ENCODE measurements around the gene KIAA0232.
"Not testable (repeated sequence)": the region's sequence is repeated elsewhere in the genome, so short reads cannot be mapped to it uniquely, and the experiment has no call there.

DNA sequence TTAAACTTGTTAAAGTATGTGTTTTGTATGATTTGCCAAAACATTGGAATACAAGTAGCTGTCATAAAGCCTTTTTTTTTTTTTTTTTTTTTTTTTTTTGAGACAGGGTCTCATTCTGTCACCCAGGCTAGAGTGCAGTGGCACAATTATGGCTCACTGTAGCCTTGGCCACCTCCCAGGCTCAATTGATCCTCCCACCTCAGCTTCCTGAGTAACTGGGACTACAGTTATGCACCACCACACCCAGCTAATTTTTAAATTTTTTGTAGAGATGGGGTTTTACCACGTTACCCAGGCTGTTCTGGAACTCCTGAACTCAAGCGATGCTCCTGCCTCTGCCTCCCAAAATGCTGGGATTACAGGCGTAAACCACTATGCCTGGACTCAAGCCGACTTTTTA lies 8.7 kb downstream of the KIAA0232 start:
- TF ChIP-seq, protein P1, sequence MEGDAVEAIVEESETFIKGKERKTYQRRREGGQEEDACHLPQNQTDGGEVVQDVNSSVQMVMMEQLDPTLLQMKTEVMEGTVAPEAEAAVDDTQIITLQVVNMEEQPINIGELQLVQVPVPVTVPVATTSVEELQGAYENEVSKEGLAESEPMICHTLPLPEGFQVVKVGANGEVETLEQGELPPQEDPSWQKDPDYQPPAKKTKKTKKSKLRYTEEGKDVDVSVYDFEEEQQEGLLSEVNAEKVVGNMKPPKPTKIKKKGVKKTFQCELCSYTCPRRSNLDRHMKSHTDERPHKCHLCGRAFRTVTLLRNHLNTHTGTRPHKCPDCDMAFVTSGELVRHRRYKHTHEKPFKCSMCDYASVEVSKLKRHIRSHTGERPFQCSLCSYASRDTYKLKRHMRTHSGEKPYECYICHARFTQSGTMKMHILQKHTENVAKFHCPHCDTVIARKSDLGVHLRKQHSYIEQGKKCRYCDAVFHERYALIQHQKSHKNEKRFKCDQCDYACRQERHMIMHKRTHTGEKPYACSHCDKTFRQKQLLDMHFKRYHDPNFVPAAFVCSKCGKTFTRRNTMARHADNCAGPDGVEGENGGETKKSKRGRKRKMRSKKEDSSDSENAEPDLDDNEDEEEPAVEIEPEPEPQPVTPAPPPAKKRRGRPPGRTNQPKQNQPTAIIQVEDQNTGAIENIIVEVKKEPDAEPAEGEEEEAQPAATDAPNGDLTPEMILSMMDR (IDR thresholded peaks at IDR 0.05 in 8 of 11, conservative IDR thresholded peaks at IDR 0.05 in 3 of 11): not testable (repeated sequence)
- TF ChIP-seq POLR2A (IDR thresholded peaks at IDR 0.05): not testable (repeated sequence)
